ENCODE results near the gene CTNNA2.

The CTNNA2 gene

DNA sequence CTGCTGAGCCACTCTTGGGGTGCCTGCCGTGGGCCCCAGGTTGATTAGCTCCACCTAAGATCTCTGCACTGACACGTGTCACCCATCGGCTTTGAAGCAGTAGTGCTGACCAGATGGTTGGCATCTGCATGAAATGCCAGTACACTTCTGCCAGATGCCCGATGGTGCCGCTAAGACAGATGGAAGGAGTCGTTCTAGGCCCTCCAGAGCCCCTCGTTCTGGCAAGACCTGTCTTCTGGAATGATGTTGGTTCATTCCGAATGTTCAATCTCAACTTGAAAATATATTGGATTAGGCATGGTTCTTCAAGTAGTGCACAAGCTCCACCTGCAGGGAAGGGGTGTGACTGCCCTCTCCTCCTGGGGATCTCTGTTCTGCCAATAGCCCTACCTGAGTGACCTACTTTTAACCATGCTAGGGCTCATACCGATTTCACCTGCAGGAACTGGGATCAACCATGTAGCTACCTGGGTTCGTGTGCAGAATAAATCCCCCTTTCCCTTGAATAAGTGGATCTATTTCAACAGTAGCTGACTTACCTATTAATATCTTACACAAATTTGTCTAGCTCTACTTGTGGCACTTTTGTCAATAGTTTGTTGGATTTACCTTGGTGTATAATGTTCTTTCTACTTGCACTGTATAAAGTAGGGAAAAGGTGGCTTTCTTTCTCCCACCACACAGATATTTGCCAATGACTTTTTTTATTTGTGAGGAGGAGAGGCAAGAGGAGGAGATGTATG is 342.6 kb downstream of the CTNNA2 start:
- DNase-seq (ENCODE audit: low read depth), result peak; percentile 2

GRCh38 chr2:79857888-79858287 is 345.0 kb downstream of the CTNNA2 start:
- DNase-seq (ENCODE audit: low read depth), result no peak

GRCh38 chr2:79860228-79861058 is 347.6 kb downstream of the CTNNA2 start:
- DNase-seq (ENCODE audit: low read depth), result peak; percentile 8

DNA sequence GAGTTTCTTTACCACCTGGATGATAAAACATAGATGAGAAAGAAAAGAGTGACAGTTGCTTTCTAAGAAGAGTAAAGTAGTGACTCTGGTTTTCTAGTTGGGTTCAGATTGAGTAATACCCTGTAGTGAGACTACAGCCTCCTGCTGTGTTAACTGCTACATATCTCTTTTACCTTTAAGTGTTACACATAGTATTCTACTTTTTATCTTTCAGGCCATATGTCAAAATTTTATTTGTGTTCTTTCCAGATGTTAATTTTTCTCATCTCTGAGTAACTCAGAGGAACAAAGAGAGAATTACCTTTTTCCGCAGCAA is 348.2 kb downstream of the CTNNA2 start:
- DNase-seq (ENCODE audit: low read depth), result no peak

- DNase-seq (ENCODE audit: low read depth), result no peak
Measured at GRCh38 chr2:79862756-79863155, 349.9 kb downstream of the CTNNA2 start.

DNA sequence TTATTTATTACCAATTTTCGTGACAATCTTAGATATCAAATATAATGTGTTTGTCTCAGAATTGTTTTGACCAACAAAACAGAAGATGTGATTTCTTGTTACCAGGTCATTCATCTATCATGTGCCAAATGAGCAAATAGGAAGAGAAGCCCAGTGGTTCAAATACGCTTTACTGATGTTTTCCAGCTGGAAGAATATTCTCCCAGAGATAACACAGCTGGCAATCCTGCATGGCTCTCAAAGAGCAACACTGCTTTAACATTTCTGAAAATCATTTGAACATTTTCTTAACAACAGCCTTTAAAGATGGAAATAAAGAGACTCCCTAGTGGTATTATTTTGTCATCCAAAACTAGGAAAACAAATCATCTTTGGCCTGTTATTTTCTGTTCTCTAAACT is 359.8 kb downstream of the CTNNA2 start:
- DNase-seq (ENCODE audit: low read depth), result no peak

GRCh38 chr2:79874015-79874414 is 361.2 kb downstream of the CTNNA2 start:
- no peak for DNase-seq (ENCODE audit: low read depth)

GRCh38 chr2:79876430-79876829 is 363.6 kb downstream of the CTNNA2 start:
- DNase-seq (ENCODE audit: low read depth), result peak; percentile 8

DNA sequence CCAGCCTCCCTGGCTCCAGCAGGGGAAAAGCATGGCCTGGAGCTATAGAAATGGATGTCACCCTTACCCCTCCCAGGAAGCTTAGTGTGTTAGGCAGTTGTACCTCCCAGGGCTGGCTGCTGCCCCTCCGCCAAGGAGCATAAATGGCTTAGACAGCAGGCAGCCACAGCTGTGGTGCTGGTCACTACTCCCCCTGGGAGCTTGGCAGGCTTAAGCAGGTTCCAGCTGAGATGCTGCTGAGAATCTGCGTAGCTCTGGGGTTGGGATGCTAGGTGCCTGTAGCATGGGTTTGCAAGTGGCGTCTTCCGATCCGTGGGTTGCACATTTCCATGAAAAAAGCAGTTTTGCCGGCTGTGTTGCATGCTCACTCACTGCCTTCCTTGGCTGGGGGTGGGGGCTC is 369.7 kb downstream of the CTNNA2 start:
- no peak for DNase-seq (ENCODE audit: low read depth)

DNA sequence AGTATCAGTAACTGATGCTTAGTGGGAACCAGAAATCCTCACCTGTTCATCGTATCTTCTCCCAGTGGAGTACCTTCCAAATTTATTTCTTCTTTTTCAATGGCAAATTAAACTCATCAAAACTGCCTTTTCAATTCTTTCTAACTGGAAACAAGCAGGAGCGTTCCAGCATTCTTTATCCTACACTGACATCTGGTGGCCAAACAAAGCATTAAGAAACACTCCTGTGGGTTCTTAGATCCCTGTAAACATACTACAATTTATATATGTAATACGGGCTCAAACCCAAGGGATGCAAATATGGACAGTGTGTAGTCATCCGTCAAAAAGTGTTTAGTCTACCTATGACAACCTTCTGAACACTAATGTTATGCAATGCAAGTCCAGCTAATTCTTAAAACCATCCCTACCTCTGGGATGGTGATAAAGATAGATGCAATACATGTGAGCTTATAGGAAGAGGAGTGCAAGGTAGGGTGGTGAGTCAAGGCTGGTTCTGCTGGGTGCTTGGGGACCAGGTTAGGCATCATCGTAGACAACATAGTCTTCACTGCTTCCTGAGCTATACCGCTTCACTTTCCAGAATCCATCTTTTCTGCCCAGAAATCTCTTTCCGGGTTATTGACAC is 375.0 kb downstream of the CTNNA2 start:
- DNase-seq (ENCODE audit: low read depth), result peak; percentile 42

DNA sequence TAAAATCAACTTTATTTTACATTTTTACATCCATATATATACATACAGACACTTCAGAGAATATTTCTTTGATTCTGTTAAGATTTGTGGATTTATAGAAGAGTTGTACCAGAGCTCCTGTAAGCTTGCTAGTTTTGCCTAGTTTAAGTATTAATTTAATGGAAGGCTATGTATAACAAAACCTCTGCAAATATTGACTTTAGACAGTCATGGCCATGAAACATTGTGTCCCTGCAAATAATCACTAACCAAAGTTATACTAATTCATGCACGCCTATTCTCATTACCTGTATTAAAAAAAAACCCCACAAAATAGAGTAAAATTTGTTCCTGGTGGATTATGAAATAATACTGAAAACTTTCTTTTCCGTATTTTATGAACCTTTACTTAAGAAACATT is 379.3 kb downstream of the CTNNA2 start:
- no peak for DNase-seq (ENCODE audit: low read depth)

DNA sequence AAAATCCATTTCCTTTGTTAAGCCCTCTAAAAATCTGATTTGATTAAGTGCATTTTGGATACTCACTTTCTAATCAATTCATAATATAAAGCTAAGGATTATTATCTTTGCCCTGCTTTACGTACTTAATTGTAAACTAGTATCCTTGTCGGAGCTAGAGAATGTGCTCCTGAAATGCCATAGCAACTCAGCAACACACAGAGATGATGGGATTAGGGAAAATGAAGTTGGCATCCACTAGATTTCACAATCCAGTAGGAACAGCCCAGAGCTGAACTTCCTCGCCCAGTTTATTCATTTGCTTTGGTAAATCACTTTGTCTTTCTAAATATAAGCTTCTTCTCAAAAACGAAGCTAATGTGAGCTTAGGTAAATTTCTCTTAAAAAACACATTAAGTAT is 386.3 kb downstream of the CTNNA2 start:
- DNase-seq (ENCODE audit: low read depth), result no peak

DNA sequence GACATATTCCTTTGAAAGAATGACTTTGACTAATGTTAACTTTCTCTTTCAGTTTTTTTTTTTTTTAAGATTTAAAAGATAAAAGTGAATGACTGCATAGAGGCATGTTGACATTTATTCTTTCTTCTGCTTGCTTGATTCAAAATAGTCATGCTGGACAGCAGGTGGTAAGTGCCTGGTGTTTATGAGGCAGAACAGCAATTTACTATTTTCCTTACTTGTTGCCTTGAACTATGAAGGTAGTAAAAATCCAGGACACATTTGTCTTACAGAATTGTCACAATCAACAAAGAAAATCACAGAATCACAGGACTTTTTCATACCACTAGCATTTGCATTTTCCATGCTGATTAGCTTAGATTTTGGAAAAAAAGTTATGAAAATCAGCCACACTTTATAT is 388.3 kb downstream of the CTNNA2 start:
- no peak for DNase-seq (ENCODE audit: low read depth)

- peak; percentile 1 for DNase-seq (ENCODE audit: low read depth)
Measured at GRCh38 chr2:79903222-79904000, 390.6 kb downstream of the CTNNA2 start.

- DNase-seq (ENCODE audit: low read depth), result no peak
Measured at GRCh38 chr2:79906139-79906890, 393.5 kb downstream of the CTNNA2 start.

DNA sequence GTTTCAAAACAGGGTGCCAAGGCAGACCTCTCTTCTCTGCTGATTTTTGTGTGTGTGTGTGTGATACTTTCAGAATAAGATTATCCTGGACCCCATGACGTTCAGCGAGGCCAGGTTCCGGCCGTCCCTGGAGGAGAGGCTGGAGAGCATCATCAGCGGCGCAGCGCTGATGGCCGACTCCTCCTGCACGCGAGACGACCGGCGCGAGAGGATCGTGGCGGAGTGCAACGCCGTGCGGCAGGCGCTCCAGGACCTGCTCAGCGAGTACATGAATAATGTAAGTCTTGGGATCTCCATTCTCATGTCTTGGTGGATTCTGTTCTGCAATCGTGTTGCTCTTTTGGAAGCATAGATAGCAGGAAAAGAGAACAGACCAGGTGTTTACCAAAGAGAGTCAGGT is 396.7 kb downstream of the CTNNA2 start:
- no peak for DNase-seq (ENCODE audit: low read depth)

DNA sequence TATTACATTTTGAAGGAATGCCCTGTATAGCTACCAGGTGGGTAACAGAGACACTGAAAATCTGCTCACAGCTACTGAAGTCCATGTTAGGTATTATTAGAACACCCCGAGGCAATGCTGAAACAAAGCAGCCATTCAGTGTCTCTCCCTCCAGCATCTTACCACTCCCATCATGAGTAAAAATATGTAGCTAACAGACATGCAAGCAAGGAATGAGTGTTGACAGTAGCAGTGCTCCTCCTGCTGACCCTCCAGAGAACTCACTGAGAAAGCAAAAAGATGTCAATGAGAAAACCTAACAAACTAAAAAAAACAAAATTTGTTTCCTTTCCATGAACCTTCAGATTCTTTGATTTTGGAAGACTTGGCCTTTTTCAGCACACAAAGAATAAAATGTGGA is 397.8 kb downstream of the CTNNA2 start:
- DNase-seq (ENCODE audit: low read depth), result no peak

- no peak for DNase-seq (ENCODE audit: low read depth)
Measured at GRCh38 chr2:79915455-79915854, 402.6 kb downstream of the CTNNA2 start.

GRCh38 chr2:79916285-79916684 is 403.4 kb downstream of the CTNNA2 start:
- no peak for DNase-seq (ENCODE audit: low read depth)

GRCh38 chr2:79920512-79921076 is 407.7 kb downstream of the CTNNA2 start:
- DNase-seq (ENCODE audit: low read depth), result no peak

DNA sequence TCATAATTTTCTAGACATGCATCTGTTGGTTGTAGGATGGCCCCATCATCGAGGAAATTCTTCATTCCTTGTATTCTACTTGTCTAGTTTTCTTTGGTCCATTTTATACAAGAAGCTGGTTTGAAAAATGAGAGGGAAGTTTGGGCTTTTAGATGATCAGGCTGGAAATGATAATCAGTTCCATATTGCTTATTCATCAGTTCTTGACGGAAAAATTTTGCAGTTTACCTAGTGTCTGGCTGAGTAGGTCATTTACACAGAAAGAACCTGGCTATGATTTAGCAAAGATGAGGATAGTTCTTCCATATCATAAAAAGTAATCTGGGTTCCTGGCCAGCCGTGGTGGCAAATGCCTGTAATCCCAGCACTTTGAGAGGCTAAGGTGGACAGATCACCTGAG is 416.8 kb downstream of the CTNNA2 start:
- no peak for DNase-seq (ENCODE audit: low read depth)
